PFSK-1 (cell line): ENCODE measurements around the gene AGMO.

Experiments used
- FOXP2 ChIP-seq: optimal IDR thresholded peaks from 2 replicates; pipeline ENCODE3; 2011; ENCODE audit warnings: borderline replicate concordance, control low read depth, inconsistent platforms; ENCODE audit not compliant: insufficient read depth; ENCODE audit errors: extremely low read length, extremely low read depth
- POLR2AphosphoS5 ChIP-seq: IDR thresholded peaks from 2 replicates; pipeline ENCODE4 v1.6.1; 2012; ENCODE audit warnings: low read depth, mild to moderate bottlenecking, control low read depth, low read length, moderate library complexity
- SIN3A ChIP-seq: IDR thresholded peaks from 2 replicates; pipeline ENCODE4 v1.6.1; 2012; ENCODE audit warnings: mild to moderate bottlenecking, low read length, moderate library complexity, borderline replicate concordance; ENCODE audit not compliant: insufficient read depth
- TAF1 ChIP-seq: IDR thresholded peaks from 2 replicates; pipeline ENCODE4 v1.6.1; 2012; ENCODE audit warnings: low read length, control low read depth, borderline replicate concordance; ENCODE audit not compliant: insufficient read depth
- TF ChIP-seq, protein P1 (sequence below), 2 experiments: IDR thresholded peaks; 2 replicates each; pipeline versions ENCODE4 v1.6.1 to v1.8.0; 2011 to 2012; ENCODE audit warnings: low read depth in 2 of 2, low read length in 2 of 2, control low read depth in 1 of 2, inconsistent platforms in 1 of 2, mild to moderate bottlenecking in 1 of 2, moderate library complexity in 1 of 2; ENCODE audit not compliant: insufficient read depth in 1 of 2

- TF ChIP-seq, protein P1, sequence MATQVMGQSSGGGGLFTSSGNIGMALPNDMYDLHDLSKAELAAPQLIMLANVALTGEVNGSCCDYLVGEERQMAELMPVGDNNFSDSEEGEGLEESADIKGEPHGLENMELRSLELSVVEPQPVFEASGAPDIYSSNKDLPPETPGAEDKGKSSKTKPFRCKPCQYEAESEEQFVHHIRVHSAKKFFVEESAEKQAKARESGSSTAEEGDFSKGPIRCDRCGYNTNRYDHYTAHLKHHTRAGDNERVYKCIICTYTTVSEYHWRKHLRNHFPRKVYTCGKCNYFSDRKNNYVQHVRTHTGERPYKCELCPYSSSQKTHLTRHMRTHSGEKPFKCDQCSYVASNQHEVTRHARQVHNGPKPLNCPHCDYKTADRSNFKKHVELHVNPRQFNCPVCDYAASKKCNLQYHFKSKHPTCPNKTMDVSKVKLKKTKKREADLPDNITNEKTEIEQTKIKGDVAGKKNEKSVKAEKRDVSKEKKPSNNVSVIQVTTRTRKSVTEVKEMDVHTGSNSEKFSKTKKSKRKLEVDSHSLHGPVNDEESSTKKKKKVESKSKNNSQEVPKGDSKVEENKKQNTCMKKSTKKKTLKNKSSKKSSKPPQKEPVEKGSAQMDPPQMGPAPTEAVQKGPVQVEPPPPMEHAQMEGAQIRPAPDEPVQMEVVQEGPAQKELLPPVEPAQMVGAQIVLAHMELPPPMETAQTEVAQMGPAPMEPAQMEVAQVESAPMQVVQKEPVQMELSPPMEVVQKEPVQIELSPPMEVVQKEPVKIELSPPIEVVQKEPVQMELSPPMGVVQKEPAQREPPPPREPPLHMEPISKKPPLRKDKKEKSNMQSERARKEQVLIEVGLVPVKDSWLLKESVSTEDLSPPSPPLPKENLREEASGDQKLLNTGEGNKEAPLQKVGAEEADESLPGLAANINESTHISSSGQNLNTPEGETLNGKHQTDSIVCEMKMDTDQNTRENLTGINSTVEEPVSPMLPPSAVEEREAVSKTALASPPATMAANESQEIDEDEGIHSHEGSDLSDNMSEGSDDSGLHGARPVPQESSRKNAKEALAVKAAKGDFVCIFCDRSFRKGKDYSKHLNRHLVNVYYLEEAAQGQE (IDR thresholded peaks at IDR 0.05; ENCODE audit: insufficient read depth in 1 of 2, low read depth in 2 of 2, low read length in 2 of 2) = no peak
- no peak for TF ChIP-seq POLR2AphosphoS5
- TF ChIP-seq TAF1 = no peak
- no peak for TF ChIP-seq FOXP2
- TF ChIP-seq SIN3A = no peak
Measured at GRCh38 chr7:15228831-15229230, 333.0 kb downstream of the AGMO start.
